ENCODE results near the gene NPPB.
"Not testable (repeated sequence)": the region's sequence is repeated elsewhere in the genome, so short reads cannot be mapped to it uniquely, and the experiment has no call there.

Gene NPPB

GRCh38 chr1:11898831-11899467 is 40.2 kb upstream of the NPPB start:
- DNase-seq (ENCODE audit: extremely low read depth, low read depth), result no peak
- TF ChIP-seq CTCF (IDR thresholded peaks at IDR 0.05; ENCODE audit: low read depth, low read length), result no peak

GRCh38 chr1:11898086-11898785 is 39.5 kb upstream of the NPPB start:
- no peak for DNase-seq (ENCODE audit: extremely low read depth, low read depth)
- TF ChIP-seq CTCF (IDR thresholded peaks at IDR 0.05; ENCODE audit: low read depth, low read length), result no peak

- DNase-seq (ENCODE audit: extremely low read depth, low read depth), result not testable (repeated sequence)
Measured at GRCh38 chr1:11894501-11894900, 35.8 kb upstream of the NPPB start.

GRCh38 chr1:11893907-11894251 is 35.1 kb upstream of the NPPB start:
- no peak for DNase-seq (ENCODE audit: extremely low read depth, low read depth)
- TF ChIP-seq CTCF (IDR thresholded peaks at IDR 0.05; ENCODE audit: low read depth, low read length), result peak; percentile 94

- TF ChIP-seq CTCF (IDR thresholded peaks at IDR 0.05; ENCODE audit: low read depth, low read length), result no peak
Measured at GRCh38 chr1:11891433-11892186, 32.9 kb upstream of the NPPB start.

GRCh38 chr1:11888877-11889208 is 30.1 kb upstream of the NPPB start:
- no peak for TF ChIP-seq CTCF (IDR thresholded peaks at IDR 0.05; ENCODE audit: low read depth, low read length)
- DNase-seq (ENCODE audit: extremely low read depth, low read depth), result no peak

More at GRCh38 chr1:11891433-11892186, 32.9 kb upstream of the NPPB start:
- no peak for DNase-seq (ENCODE audit: extremely low read depth, low read depth)

- no peak for DNase-seq (ENCODE audit: extremely low read depth, low read depth)
Measured at GRCh38 chr1:11888206-11888876, 29.6 kb upstream of the NPPB start.

More at GRCh38 chr1:11888206-11888876, 29.6 kb upstream of the NPPB start:
- TF ChIP-seq CTCF (IDR thresholded peaks at IDR 0.05; ENCODE audit: low read depth, low read length), result no peak

Measured in AG09319 (cell line).